Measurements from ENCODE around the gene C6orf120. TPM values are rescaled to one million over a fixed set of nuclear protein-coding genes. Genes with fewer than 3 reads are reported as not detected.

Gene C6orf120
- total and polyA plus RNA-seq, 9 of the 15 experiments (the other 6 are each of a cell fraction or from before 2014, with no cell fraction given) = 7.7 to 44.9 (median 34.8) TPM

DNA sequence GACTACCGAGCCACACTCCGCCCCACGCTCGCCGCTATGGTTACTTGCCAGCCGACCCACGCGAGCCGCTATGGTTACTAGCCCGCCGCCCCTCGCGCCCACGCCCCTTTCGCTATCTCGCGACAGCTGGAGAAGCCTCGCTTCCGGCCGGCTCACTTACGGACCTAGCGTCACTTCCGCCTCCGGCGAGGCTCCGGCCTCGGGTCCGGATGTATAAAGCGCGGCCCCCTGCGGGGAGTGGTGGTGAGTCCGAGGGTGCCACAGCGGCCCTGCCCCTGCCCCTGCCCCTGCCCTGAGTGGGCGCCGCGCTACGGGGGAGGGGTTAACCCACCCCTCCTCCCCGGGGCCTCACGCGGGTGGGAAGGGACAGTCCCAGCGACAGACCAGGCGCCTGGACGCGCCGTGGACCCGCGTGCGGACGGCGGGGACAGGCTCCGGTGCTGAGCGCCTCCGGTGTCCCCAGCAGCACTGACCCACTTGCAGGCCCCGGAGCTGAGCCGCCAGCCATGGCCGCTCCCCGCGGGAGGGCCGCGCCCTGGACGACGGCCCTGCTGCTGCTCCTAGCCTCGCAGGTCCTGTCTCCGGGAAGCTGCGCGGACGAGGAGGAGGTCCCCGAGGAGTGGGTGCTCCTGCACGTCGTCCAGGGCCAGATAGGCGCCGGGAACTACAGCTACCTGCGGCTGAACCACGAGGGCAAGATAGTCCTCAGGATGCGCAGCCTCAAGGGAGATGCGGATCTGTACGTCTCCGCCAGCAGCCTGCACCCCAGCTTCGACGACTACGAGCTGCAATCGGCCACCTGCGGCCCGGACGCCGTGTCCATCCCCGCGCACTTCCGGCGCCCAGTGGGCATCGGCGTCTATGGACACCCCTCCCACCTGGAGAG is at the start of gene C6orf120, which contains the start of gene WDR27 (continued):
- TF ChIP-seq, protein P1, sequence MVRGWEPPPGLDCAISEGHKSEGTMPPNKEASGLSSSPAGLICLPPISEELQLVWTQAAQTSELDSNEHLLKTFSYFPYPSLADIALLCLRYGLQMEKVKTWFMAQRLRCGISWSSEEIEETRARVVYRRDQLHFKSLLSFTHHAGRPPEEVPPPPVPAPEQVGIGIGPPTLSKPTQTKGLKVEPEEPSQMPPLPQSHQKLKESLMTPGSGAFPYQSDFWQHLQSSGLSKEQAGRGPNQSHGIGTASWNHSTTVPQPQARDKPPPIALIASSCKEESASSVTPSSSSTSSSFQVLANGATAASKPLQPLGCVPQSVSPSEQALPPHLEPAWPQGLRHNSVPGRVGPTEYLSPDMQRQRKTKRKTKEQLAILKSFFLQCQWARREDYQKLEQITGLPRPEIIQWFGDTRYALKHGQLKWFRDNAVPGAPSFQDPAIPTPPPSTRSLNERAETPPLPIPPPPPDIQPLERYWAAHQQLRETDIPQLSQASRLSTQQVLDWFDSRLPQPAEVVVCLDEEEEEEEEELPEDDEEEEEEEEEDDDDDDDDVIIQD (CRISPR knock-in tag; IDR thresholded peaks at IDR 0.05) = no peak
- no peak for TF ChIP-seq SREBF1 (IDR thresholded peaks at IDR 0.05; ENCODE audit: borderline replicate concordance, low read depth, low read length)
- peak; percentile 77; the same call in 1 of the 2 replicates for TF ChIP-seq MYNN (IDR thresholded peaks at IDR 0.05)
- no peak for TF ChIP-seq MYNN (CRISPR knock-in tag; IDR thresholded peaks at IDR 0.05)
- no peak for TF ChIP-seq XRCC3 (IDR thresholded peaks at IDR 0.05)
- TF ChIP-seq, protein P2, sequence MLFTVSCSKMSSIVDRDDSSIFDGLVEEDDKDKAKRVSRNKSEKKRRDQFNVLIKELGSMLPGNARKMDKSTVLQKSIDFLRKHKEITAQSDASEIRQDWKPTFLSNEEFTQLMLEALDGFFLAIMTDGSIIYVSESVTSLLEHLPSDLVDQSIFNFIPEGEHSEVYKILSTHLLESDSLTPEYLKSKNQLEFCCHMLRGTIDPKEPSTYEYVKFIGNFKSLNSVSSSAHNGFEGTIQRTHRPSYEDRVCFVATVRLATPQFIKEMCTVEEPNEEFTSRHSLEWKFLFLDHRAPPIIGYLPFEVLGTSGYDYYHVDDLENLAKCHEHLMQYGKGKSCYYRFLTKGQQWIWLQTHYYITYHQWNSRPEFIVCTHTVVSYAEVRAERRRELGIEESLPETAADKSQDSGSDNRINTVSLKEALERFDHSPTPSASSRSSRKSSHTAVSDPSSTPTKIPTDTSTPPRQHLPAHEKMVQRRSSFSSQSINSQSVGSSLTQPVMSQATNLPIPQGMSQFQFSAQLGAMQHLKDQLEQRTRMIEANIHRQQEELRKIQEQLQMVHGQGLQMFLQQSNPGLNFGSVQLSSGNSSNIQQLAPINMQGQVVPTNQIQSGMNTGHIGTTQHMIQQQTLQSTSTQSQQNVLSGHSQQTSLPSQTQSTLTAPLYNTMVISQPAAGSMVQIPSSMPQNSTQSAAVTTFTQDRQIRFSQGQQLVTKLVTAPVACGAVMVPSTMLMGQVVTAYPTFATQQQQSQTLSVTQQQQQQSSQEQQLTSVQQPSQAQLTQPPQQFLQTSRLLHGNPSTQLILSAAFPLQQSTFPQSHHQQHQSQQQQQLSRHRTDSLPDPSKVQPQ (CRISPR knock-in tag; IDR thresholded peaks at IDR 0.05; ENCODE audit: borderline replicate concordance) = no peak
- no peak for TF ChIP-seq NELFE (IDR thresholded peaks at IDR 0.05; ENCODE audit: insufficient read depth, insufficient read length)
- TF ChIP-seq, protein P3, sequence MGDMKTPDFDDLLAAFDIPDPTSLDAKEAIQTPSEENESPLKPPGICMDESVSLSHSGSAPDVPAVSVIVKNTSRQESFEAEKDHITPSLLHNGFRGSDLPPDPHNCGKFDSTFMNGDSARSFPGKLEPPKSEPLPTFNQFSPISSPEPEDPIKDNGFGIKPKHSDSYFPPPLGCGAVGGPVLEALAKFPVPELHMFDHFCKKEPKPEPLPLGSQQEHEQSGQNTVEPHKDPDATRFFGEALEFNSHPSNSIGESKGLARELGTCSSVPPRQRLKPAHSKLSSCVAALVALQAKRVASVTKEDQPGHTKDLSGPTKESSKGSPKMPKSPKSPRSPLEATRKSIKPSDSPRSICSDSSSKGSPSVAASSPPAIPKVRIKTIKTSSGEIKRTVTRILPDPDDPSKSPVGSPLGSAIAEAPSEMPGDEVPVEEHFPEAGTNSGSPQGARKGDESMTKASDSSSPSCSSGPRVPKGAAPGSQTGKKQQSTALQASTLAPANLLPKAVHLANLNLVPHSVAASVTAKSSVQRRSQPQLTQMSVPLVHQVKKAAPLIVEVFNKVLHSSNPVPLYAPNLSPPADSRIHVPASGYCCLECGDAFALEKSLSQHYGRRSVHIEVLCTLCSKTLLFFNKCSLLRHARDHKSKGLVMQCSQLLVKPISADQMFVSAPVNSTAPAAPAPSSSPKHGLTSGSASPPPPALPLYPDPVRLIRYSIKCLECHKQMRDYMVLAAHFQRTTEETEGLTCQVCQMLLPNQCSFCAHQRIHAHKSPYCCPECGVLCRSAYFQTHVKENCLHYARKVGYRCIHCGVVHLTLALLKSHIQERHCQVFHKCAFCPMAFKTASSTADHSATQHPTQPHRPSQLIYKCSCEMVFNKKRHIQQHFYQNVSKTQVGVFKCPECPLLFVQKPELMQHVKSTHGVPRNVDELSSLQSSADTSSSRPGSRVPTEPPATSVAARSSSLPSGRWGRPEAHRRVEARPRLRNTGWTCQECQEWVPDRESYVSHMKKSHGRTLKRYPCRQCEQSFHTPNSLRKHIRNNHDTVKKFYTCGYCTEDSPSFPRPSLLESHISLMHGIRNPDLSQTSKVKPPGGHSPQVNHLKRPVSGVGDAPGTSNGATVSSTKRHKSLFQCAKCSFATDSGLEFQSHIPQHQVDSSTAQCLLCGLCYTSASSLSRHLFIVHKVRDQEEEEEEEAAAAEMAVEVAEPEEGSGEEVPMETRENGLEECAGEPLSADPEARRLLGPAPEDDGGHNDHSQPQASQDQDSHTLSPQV (IDR thresholded peaks at IDR 0.05) = no peak
- TF ChIP-seq, protein P4, sequence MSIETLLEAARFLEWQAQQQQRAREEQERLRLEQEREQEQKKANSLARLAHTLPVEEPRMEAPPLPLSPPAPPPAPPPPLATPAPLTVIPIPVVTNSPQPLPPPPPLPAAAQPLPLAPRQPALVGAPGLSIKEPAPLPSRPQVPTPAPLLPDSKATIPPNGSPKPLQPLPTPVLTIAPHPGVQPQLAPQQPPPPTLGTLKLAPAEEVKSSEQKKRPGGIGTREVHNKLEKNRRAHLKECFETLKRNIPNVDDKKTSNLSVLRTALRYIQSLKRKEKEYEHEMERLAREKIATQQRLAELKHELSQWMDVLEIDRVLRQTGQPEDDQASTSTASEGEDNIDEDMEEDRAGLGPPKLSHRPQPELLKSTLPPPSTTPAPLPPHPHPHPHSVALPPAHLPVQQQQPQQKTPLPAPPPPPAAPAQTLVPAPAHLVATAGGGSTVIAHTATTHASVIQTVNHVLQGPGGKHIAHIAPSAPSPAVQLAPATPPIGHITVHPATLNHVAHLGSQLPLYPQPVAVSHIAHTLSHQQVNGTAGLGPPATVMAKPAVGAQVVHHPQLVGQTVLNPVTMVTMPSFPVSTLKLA (conservative IDR thresholded peaks at IDR 0.05) = peak; percentile 92 to 96
- no peak for TF ChIP-seq ZNF347 (CRISPR knock-in tag; IDR thresholded peaks at IDR 0.05; ENCODE audit: low read depth)
- no peak for TF ChIP-seq TFAM (CRISPR knock-in tag; conservative IDR thresholded peaks at IDR 0.05)
- no peak for TF ChIP-seq POLR3G (IDR thresholded peaks at IDR 0.05; ENCODE audit: extremely low read depth, insufficient read length, insufficient replicate concordance)
- TF ChIP-seq BRD4 (IDR thresholded peaks at IDR 0.05) = peak; percentile 78; the same call in 1 of the 2 replicates
- peak; percentile 99 for TF ChIP-seq PHF8 (IDR thresholded peaks at IDR 0.05; ENCODE audit: borderline replicate concordance, low read length)

All from K562 (cell line).